Measurements from ENCODE around the gene CIB1.

CIB1 gene

DNA sequence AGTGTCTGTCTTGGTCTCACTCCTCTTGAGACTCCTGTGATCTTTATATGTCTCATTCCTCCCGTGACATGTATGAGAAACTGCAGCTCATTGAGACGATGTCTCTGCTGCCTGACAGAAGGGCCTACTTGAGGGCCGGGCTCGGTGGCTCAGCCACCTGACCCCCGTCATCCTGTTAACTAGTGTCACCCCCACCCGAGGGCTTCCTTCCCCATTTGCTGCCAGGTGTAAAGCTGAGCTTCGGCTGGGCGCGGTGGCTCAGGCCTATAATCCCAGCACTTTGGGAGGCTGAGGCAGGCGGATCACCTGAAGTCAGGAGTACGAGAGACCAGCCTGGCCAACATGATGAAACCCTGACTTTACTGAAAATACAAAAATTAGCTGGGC is 19.9 kb downstream of the CIB1 start:
- no peak for DNase-seq

DNA sequence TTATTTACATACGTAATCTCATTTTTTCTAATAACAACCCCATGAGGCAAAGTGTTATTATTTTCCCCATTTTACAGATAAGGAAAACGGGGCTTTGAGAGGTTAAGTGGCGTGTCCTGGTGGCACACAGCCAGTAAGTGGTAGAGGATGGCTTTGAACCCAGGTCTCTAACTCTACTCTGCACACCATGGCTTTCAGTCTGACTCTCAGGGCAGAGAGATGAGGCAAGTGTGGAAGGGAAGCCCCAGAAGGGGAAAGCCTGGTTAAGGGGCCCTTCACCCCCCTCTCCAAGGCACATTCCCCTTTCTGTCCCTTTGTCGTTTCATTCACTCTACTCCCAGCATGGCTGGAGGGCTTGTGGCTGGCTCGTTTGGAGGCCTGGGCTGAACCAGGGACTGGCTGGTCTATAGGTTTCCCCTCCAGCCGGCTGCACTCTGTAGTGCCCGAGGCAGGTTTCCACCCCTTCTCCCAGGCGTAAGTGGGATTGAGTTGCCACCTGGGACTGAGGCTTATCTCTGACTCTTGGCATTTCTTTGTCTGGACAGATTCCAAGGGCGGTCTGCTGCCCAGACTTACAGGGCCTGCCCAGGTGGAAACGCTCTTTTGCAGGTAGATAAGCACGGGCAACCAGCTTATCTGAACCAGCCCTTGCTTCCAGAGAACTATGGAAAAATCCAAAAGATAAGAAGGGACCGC is 20.5 kb downstream of the CIB1 start:
- no peak for DNase-seq

DNA sequence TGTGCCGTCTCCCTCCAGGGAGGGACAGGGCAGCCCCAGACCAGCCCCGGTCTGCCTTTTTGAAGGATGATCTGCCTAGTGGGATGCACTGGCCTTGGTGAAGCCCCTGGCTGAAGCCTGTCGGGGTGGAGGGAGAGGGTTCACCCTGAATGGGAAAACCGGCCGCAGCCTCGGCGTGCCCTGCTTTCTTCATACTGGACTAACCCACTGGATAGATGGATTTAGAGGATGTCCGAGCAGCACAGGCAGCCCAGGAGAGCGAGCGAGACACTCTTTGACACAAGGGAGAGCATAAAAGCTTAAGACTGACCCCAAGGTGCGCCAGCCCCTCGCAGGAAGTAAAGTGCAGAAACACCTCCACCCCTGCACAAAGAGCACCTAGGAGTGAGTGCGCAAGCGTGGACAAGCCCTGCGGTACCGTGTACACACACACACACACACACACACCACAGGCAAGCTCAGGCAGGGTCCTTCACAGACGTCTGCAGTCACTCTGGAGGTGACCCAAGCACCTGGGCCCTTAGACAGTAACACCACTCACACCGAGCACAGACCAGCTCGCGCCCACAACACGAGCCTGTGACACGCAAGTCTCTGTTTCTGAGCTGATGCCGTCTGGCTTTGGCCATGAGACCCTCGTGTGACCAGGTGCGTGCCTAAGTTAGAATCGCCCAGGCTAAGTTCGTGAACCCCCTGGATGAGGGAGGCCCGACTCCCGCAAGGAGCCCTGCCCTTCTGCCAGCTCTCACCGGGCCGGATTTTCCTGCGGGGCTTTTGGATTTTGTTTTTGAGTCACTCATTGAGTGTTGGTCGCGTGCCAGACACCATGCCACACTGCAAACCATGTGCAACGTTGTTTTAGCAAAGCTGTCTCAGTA is 21.3 kb downstream of the CIB1 start:
- DNase-seq, result no peak

DNA sequence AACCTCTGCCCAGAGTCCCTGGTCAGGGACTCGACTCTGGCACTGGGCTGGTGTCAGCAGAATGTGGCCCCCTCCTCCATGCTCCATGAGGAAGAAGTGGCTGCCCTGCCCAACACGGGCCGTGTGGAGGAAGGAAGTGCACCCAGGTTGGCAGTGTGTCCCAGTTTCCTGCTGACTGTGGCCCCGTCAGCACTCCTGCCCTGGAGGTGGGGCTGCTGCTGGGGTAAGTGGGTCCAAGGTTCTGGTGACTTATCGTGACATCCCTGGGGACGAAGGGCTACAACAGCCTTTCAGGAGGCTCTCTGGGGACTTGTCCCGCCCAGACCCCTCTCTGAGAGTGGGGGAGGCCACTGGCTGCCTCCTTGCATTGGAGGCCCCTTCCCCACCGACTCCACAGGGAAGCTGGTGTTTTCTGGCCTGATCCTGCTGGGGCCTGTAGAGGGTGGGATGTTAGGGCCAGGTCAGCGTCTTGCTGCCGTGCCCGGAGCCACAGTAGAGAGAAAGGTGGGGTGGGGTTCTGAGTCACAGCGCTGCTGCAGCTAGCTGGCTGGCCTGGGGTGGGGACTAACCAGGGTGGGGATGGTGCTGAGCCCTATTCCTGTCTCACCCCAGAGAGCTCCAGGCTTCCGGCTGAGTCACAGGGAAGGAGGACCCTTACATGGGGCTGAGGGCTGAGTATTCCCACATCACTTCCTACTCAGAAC is 22.1 kb downstream of the CIB1 start:
- no peak for DNase-seq

DNA sequence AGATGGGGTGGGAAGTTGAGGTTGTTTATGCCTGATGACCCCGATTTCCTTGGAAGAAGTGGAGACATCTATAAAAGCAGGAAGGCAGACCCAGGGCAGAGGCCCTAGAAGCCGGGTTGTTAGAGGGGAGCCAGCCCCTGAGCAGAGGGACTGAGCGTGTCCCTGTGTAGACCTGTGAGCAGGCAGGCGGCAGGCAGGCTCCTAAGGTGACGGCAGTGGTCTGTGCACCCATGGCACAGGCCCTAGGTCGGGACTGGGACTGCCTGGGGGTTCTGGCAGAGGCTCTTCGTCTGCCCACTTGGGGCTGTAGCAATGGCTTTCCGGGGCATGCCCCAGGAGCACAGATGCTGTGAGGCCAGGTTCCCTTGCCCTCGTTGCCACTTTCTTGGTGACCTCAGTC is 22.7 kb downstream of the CIB1 start:
- DNase-seq, result no peak

DNA sequence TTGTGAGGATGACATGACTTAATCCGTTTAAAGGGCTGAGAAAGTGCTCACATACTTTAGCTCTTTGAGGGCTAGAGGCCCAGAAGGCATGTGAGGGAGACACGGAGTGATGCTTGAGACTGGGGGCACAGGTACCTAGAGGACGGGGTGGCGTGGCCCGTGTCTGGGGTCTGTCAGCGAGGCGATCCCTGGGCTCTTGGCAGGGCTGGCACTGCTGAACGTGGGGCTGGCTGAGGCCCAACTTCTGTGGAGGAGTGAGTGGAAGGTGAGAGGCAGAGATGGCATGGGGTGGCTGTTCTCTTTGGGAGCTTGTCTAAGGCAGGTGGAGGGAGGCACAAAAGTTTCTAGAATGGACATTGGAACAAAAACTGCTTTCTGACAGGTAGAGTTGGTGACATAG is 23.1 kb downstream of the CIB1 start:
- DNase-seq, result no peak

DNA sequence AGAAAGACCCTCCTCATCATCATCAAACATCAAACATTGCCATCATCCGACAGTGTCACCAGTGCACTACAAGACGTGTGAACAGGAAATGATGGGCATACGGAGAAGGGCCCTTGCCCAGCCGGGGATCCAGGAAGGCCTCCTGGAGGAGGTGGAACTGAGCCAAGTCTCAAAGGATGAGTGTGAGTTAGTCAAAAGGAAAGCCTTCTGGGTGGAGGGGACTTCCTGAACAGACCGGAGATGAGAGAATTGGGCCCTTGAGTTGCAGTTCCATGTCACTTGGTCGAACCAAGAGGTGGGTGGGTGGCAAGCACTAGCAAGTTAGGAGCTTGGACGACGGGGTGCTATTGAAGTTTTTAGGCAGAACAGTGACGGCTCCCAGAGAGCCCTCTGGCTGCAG is 24.1 kb downstream of the CIB1 start:
- peak; percentile 45 for DNase-seq

DNA sequence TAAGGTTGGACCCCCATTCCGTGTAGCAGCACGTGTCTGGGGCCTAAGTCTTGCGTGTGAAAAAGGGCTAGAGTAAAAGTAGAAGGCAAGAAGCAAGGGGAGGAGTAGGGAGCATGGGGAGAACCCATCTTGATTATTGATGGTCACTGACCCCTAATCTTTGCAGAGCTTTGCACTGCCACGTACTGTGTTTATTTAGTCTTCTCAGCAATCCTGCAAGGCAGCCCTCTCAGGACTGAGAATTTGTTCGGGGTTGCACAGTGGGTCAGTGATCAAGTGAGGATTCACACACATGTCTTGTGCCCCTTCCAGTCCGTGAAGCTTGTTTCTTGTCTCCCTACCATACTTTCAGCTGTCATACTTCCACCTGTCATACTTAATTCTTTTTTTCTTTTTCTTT is 25.4 kb downstream of the CIB1 start:
- DNase-seq, result no peak

DNA sequence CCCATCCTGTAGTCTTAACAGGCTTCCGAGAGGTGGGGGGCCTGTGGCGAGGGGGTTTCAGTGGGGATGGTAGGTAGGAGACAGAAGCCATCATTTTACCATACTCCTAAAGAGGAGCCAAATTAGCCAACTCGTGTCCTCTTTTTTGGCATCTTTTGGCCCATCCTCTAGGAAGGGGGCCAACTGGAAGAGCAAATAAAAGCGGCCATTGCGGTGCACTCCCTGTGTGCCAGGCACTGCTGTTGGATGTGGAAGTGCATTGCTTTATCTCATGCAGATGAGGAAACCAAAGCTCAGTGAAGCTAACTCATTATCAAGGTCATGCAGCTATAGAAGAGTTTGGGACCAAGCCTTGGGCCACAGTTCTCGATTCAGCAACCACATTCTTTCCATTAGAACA is 26.5 kb downstream of the CIB1 start:
- no peak for DNase-seq

DNA sequence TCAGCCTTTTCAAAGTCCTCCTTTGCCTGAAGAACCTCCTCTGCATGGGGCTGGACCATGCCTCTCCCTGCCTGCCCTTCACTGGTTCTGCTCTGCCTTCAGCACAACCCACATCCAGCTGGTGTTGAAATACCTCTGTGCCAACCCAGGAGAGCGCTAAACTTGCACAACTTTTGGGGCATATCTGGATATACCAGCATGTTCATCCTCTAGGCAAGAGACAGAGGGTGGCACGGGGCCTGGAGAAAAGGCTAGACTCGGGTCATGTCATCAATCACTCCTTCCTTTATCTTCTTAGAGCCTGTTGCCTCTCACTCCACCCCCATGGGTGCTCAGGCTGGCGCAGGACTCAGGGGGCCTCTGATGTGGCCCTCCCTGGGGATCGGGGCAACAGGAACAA is 27.9 kb downstream of the CIB1 start:
- DNase-seq, result no peak

DNA sequence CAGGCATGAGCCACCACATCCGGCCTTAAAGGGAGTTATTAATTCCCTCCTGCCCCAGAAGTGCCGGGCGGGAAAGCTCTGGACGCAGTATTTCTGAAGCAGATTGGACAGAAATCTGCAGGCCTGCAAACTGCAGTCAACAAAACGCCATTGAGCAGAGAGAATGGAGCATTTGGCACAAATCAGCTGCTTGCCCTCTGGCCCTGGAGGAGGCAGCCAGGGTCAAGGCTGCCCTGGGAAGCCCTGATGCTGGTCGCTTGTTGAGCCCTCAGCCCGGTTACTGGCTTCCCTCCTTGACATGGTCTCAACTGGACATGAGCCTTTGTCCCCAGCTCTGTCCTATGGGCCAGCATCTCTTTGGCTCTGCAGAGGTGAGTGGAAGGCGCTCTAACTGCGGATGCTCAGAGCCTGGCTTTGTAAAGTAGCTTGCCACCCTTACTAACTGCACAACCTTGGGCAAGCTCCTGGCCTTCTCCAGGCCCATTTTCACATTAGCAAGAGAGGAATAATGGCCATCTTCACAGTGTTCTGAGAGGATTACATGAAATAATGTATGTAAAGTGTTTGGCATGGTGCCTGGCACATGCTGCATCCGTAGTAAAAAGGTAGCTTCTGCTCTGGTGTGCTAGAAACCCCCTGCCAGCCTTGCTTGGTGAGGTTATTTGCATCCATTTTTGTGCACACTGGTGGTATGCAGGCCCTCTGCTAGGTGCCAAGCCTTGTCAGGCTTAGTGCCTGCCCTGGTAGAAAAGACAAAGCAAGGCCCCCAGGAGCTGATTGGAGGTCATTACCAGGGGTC is 28.5 kb downstream of the CIB1 start:
- no peak for DNase-seq

DNA sequence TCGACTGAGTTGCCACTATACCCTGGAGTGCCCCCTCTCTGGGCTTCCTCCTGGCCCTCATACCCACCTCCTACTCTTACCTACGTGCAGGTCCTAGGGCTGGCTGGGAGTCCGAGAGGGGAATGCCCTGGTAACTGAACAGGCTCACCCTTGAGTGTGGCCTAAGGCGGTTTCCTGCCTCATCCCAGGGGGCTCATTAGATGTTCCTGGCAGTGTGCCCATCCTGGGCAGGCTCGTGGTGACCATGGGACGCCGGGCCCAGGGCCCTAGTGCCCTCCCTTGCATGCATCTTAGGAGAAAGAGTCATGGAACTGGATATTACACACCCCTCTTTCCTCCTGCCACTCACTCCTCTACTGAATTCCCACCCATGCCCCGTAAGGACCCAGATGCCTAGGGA is 29.8 kb downstream of the CIB1 start:
- DNase-seq, result no peak

DNA sequence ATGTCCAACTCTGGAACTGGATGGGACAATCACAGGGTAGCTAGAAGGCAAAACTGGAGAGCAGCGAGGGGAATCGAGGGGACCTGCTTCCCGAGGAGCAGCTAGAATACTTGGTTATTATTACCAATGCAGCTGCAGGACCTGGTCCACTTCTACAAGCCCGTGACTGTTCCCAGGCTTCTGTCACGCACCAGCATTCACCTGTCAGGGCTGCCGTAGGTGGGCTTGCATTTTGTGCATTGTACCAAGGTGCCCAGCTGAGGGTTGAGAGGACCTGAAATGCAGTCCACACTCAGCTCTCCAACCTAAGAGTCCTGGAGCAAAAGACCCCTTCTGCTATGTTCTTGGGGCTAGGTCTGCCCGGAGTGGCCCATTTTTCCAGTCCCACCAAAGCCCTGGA is 30.3 kb downstream of the CIB1 start:
- no peak for DNase-seq

DNA sequence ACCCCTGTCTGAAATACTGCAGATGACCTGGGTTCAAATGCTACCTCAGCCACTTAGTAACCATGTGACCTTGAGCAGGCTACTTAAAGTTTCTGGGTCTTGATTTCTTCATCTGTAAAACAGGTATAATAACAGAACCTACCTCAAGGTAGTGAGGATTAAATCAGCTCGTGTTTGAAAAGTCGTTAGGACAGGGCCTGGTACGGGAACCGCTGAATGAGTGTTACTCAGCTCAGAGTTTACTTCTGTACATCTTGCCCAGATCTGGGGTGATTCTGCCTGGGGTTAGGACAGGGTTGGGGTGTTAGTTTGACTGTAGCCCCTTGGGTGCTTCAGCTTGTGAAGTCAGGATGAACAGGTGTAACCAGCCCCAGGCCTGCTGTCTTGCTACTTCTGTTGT is 30.8 kb downstream of the CIB1 start:
- DNase-seq, result no peak

DNA sequence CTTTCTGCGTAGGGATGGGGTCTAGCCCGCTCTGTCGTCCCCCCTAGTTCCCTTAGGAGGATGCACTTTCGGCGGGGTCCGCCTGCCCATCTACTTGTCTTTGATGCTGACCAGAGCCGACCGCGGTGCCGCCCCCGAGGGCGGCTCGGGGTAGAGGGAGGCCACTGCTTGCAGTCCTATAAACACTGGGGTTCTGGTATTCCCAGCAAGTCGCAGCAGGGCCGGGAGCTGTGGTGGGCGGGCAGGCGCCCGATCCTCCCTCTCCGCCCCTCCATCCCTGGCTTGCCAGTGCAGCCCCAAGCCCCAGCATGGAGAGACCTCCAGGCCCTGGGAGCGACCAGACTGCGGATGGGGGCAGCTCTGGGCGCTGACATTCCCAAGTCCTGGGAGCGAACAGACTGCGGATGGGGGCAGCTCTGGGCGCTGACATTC is 31.8 kb downstream of the CIB1 start:
- no peak for DNase-seq

DNA sequence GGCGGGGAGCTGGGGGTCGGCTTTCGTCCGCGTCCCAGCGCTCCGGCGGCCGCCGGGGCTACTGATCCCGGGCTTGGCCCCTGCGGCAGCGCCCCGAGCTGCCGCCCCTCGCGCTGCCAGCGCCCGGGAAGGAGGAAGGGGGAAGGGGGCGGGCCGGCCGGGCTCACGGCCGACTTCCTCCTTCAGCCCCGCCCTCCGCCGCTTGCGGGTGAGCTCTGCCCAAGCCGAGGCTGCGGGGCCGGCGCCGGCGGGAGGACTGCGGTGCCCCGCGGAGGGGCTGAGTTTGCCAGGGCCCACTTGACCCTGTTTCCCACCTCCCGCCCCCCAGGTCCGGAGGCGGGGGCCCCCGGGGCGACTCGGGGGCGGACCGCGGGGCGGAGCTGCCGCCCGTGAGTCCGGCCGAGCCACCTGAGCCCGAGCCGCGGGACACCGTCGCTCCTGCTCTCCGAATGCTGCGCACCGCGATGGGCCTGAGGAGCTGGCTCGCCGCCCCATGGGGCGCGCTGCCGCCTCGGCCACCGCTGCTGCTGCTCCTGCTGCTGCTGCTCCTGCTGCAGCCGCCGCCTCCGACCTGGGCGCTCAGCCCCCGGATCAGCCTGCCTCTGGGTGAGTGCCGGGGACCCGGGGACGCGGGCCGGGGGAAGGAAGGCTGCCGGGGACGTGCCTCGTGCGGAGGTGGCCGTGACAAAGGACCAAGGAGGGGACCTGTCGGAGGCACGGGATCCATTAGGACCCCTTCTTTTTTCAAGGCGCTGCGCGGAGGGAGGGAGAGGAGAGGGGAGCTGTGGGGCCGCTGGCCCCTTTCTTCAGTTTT is 32.4 kb downstream of the CIB1 start, which contains the start of gene SEMA4B:
Gene SEMA4B, plus strand, starts transcription at position 201 of the 814 bp plus-strand sequence. Its CDS starts 249 bp downstream, at position 450.
- peak; percentile 55 for DNase-seq

DNA sequence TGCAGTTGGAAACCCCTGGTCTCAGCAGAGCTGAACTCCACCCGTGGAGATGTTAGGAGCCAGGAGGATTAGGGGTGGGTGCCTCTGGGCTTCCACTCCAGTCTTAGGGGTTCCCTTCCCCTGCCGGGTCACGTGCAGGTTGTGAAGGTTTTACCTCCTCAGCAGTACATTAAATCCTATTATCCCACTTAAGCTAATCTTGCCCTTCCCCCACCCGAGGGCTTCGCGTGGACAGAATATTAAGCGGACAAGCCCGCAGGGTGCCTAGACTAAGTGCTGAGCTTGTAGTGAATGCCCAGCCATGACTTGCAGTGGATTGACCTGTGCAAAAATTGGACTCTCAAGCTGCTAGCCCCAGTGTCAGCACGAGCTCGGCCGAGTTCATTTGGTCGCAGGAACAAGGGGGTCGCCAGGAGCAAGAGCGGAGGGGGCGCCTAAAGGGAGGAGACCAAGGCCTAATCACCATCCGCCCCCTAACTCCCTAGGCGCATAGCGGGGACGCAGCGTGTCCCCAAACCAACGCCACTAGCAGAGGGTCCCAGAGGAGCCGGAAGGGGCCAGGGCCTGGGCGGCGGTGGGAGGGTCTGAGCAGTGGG is 33.1 kb downstream of the CIB1 start:
- DNase-seq, result no peak

DNA sequence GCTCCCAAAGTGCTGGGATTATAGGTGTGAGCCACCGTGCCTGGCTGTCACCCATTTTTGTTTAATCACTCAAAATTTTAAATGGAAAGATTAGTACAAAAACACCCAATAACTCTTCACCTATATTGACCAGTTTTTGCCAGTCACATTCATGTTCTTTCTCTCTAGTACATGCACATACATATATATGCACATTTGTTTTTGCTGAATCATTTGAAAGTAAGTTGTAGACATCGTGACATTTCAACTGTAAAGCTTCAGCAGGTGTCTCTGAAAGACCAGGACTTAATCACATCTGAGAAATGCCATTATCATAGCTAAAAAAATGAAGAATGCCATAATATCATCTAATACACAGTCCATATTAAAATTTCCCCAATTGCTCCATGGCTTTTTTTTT is 39.1 kb downstream of the CIB1 start:
- no peak for DNase-seq

DNA sequence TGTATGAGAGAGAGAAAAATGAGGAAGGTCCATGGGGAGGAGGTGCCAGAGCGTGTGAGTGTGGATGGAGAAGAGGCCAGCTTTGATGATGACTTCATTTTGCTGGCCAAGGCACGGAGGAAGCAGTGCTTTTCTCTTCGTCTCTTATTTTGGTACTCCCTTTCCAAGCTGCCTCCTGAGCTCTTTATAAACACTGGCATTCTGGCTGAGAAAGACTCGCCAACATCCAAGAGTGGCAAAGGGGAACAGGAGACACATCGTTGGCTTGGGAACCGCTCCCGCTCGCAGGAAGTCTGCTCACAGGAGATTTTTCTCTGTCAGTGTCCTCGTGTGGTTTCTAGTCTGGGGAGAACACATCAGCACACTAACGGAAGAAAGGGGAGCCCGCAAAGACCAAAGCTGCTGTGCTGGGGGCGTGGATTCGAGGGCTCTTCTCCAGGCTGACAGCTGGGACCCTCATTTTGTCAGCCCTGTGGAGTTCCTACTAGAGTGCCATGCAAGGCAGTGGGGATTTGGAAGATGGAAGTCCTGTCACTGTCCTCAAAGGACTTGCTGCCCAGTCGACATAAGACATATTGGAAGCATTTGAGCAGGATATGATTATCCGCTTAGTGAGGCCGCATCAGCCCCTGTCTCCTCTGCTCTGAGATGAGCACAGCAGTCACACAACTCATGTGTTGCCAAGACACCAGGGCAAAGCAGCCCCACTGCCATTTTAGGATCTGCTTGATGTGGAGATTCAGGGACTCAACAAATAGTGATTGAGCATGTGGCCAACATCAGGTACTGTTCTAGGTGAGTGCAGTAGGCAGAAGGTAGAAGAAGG is 40.6 kb downstream of the CIB1 start:
- no peak for DNase-seq

DNA sequence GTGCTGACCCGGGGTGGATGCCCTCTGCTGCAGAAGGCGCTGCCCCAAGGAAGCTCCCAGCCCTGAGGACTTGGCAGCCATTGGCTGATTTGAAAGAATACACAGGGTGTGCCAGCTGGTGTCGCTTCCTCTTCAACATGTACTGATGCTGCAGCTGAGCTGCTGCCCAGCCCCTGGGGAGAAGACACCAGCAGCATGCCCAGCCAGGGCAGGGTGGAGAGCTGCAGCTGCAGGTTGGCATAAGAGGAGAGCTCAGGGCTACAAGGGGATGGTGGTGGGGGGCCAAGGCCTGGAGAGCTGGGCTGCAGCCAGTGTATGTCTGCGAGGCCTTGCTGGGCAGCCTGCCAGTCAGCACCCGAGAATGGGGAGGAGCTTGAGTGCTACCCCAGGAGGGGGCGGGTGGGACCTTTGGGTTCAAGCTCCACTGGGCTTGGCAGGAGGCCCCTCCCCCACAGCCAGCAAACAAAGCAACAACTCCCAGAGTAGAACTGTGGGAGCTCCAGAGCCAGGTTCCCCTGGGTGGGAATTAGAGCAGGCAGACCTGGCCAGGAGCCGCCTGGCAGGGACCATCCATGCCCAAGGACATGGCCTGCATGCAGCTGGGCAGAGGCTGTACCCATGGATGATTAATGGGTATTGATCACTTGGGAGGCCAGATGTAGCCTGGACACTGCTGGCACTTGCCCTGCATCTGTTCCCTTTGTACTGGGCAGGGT is 41.8 kb downstream of the CIB1 start:
- DNase-seq, result peak; percentile 19

All from stimulated activated CD4-positive, alpha-beta T cell treated with anti-CD3 and anti-CD28 coated beads, Interleukin-1b, Interleukin-23, amount 100 ng/mL, for 48 hours (primary cell).